GM19239 (cell line): ENCODE measurements around the gene SV2C.
"Not testable (repeated sequence)": the region's sequence is repeated elsewhere in the genome, so short reads cannot be mapped to it uniquely, and the experiment has no call there.

Experiments used
- DNase-seq: peaks from one replicate; pipeline ENCODE4 v3.0.0; 2011; ENCODE audit warnings: low spot score; ENCODE audit not compliant: insufficient read length
- FAIRE-seq: peaks from 2 replicates; lab custom pipeline; 2011; peaks lifted over from hg19 to GRCh38; lab: Jason Lieb, UNC

SV2C gene

DNA sequence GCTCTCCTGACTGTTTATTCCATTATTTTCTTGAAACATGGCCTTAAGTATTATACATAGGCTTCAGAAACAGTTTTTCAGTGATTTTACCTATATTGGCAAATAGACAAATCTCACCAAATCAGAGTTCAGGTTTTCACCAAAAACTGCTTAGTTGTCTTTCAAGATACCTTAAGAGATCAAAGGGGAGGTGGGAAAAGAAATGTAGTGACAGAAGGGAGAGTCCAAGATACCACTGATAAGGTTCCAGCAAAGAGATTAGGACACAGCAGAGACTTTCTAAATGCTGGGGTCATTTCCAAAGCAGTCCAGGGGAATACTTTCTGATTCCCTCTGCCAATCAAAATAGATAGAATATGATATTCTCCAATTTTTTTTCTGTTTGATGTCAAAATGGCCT lies 246.2 kb downstream of the SV2C start:
- no peak for FAIRE-seq
- DNase-seq, result no peak

DNA sequence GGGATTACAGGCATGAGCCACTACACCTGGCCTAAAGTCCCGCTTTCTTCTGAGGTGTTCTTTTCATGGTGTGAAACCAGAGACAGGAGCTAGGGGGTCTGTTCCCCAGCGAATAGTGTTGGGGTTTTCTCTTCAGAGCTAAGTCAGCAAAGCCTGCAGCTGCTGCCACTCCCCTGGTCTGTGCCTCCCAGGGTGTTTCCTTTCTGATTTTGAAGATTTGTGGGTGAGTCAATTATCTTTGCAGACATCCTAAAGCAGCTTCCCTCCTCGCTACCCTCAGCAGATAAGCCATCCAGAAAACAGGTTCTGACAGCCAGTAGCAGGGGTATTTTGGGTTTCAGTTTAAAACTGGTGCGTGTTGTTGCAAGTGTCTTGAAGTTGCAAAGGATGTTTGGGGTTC lies 247.9 kb downstream of the SV2C start:
- FAIRE-seq, result peak; percentile 33
- no peak for DNase-seq

DNA sequence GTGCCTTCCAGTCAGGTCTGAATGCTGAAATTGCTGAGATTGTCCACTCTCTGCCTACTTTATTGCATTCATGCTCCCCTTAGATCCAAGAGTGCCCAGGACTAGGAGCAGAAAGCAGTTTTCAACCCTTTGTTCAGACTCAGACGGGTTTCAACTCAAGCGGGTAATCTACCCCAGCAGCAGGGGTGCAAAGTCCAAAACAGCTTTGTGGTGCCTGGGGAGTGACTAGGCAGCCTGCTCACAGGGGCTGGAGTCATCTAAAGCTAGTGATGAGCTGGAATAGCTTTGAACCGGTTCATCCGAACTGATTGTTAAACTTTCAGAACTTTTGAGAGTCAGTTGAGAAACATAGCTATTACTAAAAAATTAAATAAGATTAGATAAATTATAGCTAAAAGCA lies 248.9 kb downstream of the SV2C start:
- no peak for DNase-seq
- no peak for FAIRE-seq

DNA sequence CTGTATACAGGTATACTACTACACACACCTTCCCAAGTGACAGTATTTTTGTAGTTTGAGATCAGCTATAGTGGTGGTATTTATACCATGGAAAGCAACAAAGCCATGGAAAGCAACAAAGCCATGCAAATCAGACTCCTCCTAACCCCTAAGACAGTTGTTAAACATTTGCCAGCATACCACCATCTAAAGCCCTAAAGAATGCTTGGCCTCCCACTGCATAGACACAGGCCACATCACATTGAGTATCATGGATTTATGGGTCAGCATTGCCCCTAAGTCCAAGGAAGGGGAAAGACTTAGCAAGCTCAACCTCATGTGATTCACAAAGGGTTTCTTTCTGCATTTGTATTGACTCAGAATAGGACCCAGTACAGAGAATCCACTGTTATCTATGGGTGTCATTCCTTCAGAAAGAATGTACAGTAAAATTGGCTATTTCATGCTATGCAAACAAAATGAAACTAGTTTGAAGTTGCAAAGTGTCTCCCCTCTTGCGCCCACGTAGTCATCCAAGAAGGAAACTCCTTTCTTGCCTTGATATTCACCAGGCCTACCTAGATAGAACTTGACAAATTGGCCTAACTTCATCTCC lies 249.5 kb downstream of the SV2C start:
- peak; percentile 59 for FAIRE-seq
- no peak for DNase-seq

DNA sequence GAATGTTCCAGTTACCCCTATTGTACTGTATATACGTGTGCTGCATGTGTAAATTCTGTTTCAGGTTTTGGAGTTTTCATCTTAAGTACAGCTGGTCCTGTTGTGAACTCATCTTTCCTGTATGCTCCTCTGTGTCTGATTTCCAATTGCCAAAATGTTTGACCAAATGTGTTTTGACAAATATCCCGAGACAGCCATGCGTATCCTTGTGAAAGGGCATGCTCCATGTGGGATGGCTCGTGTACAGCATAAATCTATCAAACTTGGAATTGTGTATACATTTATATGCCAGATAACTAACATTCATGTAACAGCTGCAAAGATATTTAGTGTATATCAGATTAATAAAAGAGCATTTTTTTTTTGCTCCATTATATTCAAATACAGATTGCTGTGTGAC lies 250.4 kb downstream of the SV2C start:
- DNase-seq, result no peak
- peak; percentile 69 for FAIRE-seq

DNA sequence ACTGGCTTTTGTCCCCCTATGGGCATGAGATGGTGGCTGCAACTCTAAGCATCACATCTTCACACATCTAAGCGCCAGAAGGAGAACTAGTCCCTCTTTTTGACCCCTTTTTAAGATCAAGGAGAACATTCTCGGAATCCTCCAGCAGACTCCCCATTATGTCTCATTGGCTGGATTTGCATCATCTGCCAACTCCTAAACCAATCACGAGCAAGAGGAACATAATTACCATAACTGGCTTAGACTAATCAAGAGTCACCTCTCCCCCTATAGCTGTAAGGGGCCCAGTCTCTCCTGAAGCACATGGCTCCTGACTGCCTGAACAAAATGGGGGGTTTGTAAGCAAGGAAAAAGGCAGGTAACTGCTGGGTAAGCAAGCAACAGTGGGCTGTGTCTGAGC lies 251.4 kb downstream of the SV2C start:
- FAIRE-seq, result no peak

DNA sequence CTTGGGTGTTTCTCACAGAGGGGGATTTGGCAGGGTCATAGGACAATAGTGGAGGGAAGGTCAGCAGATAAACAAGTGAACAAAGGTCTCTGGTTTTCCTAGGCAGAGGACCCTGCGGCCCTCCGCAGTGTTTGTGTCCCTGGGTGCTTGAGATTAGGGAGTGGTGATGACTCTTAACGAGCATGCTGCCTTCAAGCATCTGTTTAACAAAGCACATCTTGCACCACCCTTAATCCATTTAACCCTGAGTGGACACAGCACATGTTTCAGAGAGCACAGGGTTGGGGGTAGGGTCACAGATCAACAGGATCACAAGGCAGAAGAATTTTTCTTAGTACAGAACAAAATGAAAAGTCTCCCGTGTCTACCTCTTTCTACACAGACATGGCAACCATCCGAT lies 252.3 kb downstream of the SV2C start:
- FAIRE-seq, DNase-seq: not testable (repeated sequence)

More for the DNA sequence above, 251.4 kb downstream of the SV2C start:
- DNase-seq, result no peak

DNA sequence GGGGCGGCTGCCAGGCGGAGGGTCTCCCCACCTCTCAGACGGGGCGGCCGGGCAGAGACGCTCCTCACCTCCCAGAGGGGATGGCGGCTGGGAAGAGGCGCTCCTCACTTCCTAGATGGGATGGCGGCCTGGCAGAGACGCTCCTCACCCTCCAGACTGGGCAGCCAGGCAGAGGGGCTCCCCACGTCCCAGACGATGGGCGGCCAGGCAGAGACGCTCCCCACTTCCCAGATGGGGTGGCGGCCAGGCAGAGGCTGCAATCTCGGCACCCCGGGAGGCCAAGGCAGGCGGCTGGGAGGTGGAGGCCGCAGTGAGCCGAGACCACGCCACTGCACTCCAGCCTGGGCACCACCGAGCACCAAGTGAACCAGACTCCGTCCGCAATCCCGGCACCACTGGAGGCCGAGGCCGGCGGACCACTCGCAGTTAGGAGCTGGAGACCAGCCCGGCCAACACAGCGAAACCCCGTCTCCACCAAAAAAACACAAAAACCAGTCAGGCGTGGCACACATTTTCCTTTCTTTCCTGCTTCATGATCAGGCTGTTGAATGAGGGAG lies 253.1 kb downstream of the SV2C start:
- FAIRE-seq, result not testable (repeated sequence)

DNA sequence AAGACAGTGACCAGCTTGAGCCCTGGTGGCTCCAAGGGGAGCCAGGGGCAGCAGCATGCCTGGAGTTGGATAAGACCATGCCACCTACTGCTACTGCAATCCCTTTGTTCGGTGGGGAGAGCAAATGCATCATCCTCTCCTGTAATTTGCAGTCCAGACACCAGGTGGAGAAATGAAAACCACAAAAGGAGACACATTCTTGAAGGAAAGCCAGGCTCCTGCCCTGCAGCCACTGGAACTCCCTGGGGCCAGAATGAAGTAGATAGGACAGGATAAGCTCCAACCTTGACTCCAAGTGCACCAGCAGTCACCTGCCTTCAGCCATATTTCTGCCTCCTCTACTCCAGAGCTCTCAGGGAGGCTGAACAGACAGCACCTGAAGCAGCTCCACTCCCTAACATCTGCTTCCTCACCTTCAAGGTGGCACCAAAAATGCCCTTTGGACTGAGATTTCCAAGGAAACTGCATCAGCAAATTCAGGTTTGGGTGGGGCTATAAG lies 254.8 kb downstream of the SV2C start:
- peak; percentile 82 for FAIRE-seq
- DNase-seq, result peak; percentile 59

More for the DNA sequence above, 253.1 kb downstream of the SV2C start:
- DNase-seq, result not testable (repeated sequence)

DNA sequence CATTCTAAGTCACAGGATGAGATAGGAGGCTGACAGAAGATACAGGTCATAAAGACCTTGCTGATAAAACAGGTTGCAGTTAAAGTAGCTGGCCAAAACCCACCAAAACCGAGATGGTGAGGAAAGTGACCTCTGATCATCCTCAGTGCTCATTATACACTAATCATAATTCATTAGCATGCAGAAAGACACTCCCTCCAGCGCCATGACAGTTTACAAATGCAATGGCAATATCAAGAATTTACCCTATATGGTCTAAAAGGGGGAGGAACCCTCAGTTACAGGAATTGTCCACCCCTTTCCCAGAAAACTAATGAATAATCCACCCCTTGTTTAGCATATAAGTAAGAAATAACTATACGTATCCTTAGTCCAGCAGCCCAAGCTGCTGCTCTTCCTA lies 256.7 kb downstream of the SV2C start:
- no peak for DNase-seq
- no peak for FAIRE-seq

DNA sequence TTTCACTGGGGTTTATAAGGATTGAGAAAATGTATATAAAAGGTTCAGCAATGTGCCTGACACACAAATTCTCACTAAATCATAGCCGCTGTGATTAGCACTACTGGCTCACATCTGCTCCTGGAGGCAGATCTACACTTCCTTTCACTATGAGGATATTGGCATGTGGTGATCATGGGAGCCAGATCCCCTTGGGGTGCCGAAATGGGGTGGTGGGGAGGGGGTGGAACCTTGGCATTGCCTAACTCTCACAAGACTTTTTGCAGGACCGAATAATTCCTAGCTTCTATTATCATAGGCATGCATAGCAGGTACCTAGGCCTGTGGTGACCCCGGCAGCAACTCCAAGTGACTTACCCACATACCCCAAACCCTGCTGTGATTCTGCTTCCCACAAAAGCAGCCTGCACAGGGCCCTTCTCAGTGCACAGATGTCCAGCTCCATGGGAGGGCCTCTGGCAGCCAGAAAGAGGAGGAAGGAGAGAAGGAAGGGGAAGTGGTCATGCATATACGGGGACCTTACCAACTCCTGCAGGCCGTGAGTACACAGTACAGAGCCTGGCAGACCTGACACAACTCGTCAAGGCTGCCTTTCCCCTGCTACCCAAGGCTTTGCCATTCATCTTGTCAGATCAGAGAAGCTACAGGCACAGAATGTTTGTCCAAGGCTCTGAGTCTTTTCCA lies 258.6 kb downstream of the SV2C start:
- no peak for DNase-seq

DNA sequence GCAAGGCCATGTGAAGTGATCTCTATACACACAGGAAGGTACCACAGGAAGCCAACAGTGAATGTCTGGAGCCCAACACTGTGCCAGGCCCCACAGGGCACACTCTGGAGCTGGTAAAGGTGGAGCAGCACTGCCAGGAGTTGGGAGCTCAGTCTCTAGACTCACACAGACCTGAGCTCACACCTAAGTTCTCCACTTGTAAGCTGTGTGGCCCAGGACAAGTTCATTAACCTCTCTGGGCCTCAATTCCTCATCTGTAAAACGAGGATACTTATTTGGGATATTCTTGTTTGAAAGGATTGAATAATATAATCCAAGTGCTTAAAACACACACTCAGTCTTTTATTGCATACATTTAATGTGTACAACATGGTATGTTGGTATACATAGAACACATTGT lies 259.3 kb downstream of the SV2C start:
- DNase-seq (no peak), FAIRE-seq (no peak)

More for the DNA sequence above, 258.6 kb downstream of the SV2C start:
- no peak for FAIRE-seq

DNA sequence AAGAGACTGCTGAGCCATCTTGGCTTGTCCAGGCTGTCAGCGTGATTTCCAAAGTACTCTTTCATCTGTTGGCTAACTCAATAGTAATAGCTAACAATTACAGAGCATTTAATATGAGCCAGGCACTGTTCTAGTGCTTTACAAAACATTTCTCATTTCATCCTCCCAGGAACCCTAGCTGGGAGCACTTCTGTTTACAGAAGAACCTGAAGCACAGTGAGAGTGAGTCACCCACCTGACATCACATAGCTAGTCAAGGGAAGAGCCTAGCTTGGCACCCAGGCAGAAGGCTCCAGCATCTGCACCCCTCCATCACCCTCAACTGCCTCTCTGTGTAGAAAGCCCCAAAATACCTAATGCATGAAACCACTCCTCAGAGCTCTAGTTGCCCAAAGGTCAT lies 262.4 kb downstream of the SV2C start:
- no peak for FAIRE-seq
- DNase-seq, result no peak

DNA sequence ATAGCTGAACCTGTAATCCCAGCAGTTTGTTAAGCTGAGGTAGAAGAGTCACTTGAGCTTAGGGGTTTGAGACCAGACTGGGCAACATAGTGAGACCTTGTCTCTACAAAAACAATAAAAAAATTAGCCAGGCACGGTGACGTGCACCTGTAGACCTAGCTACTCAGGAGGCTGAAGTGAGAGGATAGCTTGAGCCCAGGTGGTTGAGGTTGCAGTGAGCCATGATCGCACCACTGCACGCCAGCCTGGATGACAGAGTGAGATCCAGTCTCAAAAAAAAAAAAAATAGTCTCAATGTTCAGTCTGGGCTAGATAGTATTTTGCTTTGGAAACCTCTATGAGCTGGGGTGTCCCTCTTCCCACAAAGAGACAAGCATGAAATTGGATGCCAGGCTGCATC lies 268.0 kb downstream of the SV2C start:
- DNase-seq, result no peak
- no peak for FAIRE-seq

DNA sequence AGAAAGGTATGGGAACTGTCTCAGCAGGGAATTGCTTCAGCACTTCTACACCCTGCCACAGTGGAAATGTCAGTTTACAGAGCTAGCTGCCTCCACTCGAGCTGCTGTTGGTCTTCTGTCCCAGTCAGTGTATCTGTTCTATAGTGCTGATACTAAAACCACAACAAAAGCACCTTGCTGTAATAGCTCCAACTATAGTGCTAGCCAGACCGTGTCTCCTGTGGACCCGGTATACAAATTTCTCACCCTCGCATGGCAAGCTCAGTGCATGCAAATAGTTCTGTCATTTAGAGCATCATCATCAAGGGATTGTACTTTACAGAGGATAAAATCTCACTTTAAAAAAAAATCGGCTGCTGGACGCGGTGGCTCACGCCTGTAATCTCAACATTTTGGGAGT lies 268.4 kb downstream of the SV2C start:
- FAIRE-seq (peak; percentile 94), DNase-seq (peak; percentile 61)

DNA sequence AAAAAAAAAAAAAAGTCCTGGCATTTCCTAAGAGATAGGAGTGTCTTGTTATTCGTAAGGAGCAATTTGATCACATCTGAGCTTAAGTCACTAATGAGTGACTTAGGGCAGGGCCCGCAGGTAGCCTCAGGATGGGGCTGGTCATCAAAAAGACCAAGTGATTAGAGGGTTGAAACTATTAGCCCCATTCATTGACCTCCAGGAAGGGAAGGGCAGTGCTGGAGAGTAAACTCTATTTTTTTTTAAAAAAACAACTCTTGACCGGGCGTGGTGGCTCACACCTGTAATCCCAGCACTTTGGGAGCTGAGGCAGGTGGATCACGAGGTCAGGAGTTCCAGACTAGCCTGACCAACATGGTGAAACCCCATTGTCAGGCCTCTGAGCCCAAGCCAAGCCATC lies 273.7 kb downstream of the SV2C start:
- FAIRE-seq, result no peak

DNA sequence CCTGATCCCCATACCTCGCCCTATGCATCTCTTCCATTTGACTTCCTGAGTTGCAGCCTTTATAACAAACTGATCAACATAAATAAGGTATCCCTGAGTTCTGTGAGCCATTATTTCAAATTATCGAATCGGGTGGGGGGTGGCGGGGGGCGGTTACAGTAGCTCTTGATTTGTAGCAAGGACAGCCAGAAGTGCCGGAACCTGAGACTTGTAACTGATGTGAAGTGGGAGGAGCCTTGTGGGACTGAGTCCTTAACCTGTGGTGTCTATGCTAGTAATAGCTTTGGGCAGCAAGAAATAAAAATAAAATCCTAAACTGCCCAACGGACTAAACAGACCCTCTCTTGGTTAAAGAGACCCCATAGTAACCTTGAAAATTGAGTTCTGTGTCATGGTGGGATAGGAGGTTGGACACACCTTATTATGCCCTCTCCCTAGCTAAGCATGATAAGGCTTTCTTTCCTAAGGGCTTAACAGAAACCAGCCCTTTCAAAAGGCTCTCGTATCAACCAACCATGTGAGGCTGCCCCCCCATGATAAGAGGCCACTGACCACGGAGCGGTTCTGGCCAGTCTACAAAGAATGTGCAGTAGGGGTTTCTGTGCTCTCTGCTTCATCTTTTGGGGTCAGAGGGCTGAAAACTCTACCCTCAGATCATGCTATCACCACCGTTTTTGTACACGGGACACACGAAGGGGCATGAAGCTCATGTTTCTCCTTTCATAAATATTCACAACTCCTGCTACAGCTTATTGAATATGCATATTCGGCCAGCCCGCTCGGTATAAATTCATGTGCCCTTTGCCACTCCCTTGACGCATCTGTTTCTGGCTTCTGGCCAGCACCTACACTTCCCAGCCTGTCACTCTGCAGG lies 280.4 kb downstream of the SV2C start:
- no peak for DNase-seq
- FAIRE-seq, result no peak

More for the DNA sequence above, 273.7 kb downstream of the SV2C start:
- DNase-seq, result no peak

DNA sequence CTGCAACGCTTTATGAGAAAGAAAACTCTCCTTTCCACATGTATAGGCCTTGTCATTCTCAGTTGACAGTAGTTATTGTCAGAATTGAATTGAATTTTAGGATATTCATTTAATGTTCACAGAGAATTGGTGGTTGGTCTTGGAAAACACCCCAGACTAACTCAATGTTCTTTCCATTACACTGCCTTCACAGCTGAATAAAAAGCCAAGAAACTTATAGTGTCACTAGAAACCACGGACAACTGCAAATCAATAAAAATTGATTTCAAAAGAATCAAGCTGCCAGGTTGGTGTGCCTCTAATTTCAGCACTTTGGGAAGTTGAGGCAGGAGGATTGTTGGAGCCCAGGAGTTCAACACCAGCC lies 281.0 kb downstream of the SV2C start:
- DNase-seq (no peak), FAIRE-seq (no peak)

DNA sequence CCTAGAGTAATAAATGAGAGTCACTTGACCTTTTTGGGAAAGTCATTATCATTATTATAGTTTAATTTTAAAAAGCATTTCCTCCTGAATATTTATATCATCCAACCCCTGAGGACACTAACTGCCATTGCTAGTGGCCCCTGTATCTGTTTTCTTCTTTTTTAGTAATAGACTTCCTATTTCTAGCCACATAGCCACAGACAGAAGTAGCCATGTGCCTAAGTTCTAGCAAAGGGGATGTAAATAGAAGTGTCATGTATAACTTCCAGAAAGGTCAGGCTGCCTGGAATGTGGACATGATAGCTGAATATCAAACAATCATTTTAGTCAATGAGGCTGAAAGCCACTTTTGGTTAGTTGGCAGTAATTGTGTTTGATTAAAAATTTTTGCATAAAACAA lies 282.4 kb downstream of the SV2C start:
- FAIRE-seq, result no peak
- no peak for DNase-seq

DNA sequence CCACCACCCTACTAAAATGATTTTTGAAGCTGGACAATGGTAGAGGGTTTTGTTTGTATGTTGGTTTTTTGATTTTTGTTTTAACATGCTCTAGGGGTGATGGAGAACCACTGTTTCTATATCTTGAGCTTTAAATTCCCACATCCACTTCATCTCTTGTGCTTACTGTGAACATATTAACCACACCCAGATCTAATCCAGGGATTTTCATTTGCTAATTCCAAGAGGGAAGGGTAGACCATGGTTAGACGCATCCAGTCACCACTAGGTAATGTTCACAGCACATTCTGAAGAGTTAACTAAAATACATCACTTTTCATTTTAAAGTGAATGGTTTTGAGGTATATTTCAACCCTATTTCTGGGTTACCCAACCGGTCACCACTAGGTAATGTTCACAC lies 283.4 kb downstream of the SV2C start:
- DNase-seq (no peak), FAIRE-seq (no peak)
